ENCODE data around the gene RAD51B. TPM values are rescaled to one million over a fixed set of nuclear protein-coding genes. Genes with fewer than 3 reads are reported as not detected.

Gene RAD51B
- total RNA-seq, 2 donors from 2014 or later, result 37.0 to 49.7 TPM

DNA sequence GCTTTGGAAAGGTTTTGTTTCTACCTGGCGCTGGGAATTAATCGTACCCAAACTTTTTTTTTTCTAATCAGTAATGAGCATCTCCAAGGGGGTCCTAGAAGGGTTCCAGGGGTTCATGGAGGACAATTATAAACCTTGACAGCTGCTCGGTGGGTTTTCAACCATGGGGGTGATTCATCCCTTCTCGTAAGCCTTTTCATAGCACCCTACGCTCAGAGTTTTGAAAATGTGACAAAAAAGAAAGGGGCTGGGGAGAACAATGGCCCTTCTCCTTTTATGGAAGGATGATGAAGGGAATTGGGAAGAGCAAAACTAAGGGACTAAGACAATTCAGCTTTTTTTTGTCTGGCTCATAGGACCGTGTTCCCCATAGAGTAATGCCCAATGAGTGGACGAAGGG lies 776.6 kb downstream of the RAD51B start:
- ATAC-seq (replicated peaks), result no peak

DNA sequence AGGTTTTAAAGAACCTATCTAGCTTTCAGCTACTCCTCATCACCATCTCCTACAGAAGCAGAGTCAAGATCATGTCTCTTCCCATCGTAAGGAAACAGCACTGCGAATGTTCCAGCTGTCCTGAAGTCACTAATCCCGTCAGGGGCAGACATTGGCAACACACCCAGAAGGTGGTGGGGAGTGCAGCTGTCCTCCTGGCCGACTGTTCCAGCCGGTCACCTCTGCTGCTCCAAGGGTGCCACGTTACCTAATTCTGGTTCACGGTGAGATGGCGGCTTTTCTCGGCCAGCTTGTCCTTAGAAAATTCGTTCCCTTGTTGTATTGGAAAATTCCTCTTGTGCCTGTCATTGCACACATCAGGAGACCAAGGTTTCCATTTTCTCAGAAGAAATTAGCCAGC lies 777.1 kb downstream of the RAD51B start:
- H3K4me3 Mint-ChIP-seq, result no peak overlapping the region
- H3K9me3 Mint-ChIP-seq, result no peaks in the 10 kb centered on the region
- no peaks in the 10 kb centered on the region for H3K27me3 Mint-ChIP-seq
- no peak for ATAC-seq (replicated peaks)
- peaks cover 5% of the 10 kb centered on the region for H3K4me1 Mint-ChIP-seq
- no peak overlapping the region for H3K27ac Mint-ChIP-seq
- H3K36me3 Mint-ChIP-seq (ENCODE audit: low read depth), result no peaks in the 10 kb centered on the region

More for the DNA sequence above, 776.6 kb downstream of the RAD51B start:
- Mint-ChIP-seq H3K9me3 (no peaks in the 10 kb centered on the region), H3K27ac (no peak overlapping the region), H3K4me1 (peaks cover 5% of the 10 kb centered on the region), H3K36me3 (ENCODE audit: low read depth) (no peaks in the 10 kb centered on the region), H3K4me3 (no peak overlapping the region), H3K27me3 (no peaks in the 10 kb centered on the region)

DNA sequence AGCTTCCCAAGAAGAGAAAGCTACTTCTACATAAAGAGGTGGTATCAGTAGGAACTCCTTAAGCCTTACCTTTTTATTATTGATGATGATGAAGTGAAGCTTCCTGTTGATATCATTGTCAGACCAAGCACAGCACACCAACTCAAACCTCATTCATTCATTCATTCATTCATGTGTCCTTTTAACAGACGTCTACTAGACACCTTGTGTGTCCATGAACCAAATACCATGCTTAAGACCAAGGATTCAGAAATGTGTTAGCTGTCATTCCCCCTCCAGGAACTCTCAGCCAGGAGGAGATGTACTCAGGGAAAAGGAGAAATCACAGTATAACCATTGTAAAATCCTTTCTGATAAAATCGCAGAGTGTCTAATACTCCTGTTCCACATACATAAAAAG lies 778.5 kb downstream of the RAD51B start:
- Mint-ChIP-seq H3K9me3 (no peaks in the 10 kb centered on the region), H3K27ac (peak overlapping the region; percentile 75), H3K27me3 (no peaks in the 10 kb centered on the region), H3K36me3 (ENCODE audit: low read depth) (no peaks in the 10 kb centered on the region), H3K4me1 (peaks cover 5% of the 10 kb centered on the region), H3K4me3 (no peak overlapping the region)
- no peak for ATAC-seq (replicated peaks)

DNA sequence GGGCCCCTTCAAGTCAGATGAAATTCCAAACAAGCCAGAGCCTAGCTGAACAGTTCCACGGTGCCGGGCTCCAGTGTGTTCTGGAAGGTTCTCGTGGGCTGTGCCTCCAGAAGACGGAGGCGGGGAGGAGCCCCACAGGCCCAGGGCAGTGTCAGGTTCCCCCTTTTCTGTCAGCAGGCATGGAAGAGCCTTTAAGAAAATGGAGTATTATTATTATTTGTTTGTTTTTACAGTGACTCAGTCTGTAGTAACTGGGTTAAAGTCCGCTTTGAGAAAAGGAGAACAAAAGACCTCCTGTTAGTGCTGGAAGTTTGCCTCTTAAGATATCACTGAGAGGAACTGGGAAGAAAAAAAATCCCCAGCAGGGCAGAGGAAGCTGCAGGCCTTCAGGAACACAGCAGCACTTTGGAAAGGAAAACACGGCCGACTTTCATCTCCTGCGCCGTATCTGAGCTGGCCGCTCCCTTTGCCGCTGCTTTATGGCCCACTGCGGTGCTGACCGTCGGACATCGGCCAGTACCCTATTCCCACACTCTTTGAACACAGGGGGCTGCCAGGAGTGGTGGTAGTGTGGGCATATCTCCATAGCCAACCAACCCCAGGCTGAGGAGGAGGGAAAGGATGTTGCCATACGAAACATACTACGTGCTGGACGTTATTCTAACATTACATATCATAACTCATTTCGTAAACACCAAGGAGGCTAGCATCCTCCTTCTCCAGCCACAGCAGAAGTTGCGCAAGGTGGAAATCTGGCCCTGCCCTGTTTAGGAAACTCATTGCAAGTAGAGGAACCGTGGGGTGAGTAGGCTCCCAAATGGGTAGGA lies 779.3 kb downstream of the RAD51B start:
- Mint-ChIP-seq H3K27ac (peak overlapping the region; percentile 75), H3K27me3 (no peaks in the 10 kb centered on the region), H3K36me3 (ENCODE audit: low read depth) (no peaks in the 10 kb centered on the region), H3K4me3 (no peak overlapping the region), H3K9me3 (no peaks in the 10 kb centered on the region), H3K4me1 (peaks cover 5% of the 10 kb centered on the region)
- no peak for ATAC-seq (replicated peaks)

DNA sequence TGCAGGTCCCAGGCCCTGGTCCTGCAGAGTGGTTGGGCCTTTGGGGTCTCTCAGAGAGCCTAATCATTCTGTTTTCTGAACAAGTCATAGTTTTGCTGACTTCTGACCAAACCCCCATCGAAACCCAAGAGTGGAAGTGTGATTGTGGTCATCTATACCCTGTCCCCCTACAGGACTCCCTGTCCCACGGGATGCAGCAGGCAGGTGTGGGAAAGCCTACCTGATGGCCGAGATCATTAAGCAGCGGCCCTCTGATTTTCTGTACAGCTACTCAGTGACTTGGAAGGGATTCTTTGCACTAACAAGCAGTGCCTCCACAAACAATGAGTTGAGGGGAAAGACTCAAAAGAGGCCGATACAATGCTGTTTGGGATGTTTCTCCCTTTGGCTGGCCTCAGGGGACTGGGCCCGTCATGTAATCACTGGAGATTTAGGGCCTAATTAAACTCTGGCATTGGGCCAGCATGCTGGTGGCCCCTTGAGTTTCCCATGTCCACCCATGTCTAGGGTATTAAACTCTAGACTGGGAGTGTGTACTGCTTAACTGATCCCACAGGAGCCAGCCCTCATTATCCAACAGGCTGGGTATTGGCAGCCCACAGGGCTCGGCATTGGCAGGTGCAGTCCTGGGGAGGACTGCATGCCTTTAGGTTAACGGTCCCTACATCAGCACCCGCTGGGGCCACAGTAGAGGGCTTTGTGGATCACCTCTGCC lies 780.5 kb downstream of the RAD51B start:
- H3K9me3 Mint-ChIP-seq, result no peaks in the 10 kb centered on the region
- H3K4me1 Mint-ChIP-seq, result no peaks in the 10 kb centered on the region
- no peak for ATAC-seq (replicated peaks)
- H3K27ac Mint-ChIP-seq, result no peak overlapping the region
- no peak overlapping the region for H3K4me3 Mint-ChIP-seq
- H3K27me3 Mint-ChIP-seq, result no peaks in the 10 kb centered on the region
- no peaks in the 10 kb centered on the region for H3K36me3 Mint-ChIP-seq (ENCODE audit: low read depth)

DNA sequence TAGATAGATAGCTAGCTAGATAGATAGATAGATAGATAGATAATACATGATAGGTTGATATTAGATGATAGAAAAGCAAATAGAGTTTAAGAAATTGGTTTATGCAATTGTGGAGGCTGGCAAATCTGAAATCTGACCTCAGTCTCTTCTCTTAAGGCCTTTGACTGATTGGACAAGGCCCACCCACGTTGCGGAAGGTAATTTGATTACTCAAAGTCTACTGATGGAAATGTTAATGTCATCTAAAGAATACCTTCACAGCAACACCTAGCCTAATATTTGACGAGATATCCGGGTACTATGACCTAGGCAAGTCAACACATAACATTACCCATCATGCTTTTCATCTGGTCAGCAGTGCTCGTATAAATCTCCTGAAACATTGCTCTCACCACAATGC lies 782.9 kb downstream of the RAD51B start:
- no peaks in the 10 kb centered on the region for H3K36me3 Mint-ChIP-seq (ENCODE audit: low read depth)
- H3K4me3 Mint-ChIP-seq, result no peak overlapping the region
- H3K27me3 Mint-ChIP-seq, result no peaks in the 10 kb centered on the region
- peaks cover under 1% of the 10 kb centered on the region for H3K4me1 Mint-ChIP-seq
- no peaks in the 10 kb centered on the region for H3K9me3 Mint-ChIP-seq
- ATAC-seq (replicated peaks), result no peak
- H3K27ac Mint-ChIP-seq, result no peak overlapping the region

DNA sequence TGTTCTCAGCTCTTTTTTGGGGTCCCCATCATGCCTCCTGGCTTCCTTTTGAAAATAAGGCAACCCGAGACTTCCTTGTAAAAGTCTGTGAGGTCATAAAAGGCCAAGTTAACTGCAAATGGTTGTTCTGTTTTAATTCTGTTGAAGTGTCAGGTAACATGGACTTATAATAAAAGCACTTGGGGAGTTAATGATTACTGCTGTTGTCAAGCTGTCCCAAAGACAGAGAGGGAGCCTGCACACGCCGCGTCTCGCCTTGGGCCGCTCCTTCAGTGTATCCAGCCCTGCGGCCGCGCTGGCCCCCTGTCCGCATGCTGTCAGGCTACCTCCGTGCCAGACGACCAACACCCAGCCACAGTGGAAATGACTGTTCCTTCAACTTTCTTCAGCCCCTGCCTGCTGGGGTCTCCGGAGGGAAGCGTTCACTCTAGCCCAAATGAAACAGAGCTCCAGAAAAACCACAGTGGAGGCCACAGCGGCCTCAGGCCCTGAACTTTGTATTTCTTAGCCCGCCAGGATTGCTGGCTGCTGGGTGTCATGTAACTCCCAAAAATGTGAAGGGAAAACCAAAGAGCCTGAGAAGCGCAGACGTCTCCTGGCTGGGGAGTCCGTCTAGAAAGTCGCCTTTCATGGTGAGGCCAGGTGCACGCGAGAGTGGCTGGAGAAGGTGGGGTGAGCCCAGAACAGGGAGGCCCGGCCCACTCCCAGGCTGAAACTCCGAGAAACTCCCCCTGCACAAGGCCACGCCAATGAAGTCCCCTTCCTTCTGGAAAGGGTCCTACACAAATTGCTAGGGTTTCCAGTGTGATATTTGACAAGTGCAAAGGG lies 784.2 kb downstream of the RAD51B start:
- no peaks in the 10 kb centered on the region for H3K36me3 Mint-ChIP-seq (ENCODE audit: low read depth)
- peaks cover 6% of the 10 kb centered on the region for H3K4me1 Mint-ChIP-seq
- H3K27ac Mint-ChIP-seq, result no peak overlapping the region
- H3K4me3 Mint-ChIP-seq, result no peak overlapping the region
- H3K9me3 Mint-ChIP-seq, result no peaks in the 10 kb centered on the region
- ATAC-seq (replicated peaks), result no peak
- no peaks in the 10 kb centered on the region for H3K27me3 Mint-ChIP-seq

DNA sequence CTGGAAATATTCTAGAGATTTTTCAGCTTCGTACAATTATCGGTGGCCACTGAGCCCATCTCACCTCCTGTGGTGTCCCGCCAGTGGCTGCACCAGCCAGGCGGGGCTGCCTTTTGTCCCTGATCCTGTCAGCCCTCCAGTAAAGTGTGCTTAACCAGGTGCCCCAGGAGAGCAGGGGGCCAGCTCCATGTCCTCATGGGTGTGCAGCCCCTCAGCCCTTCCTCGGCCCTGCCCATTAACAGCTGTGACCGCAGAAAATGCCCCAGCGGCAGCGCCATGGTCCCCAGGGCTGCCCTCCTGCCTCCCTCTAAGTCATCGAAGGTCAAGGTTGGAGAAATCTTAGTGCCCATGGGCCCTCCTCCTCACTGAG lies 784.8 kb downstream of the RAD51B start:
- Mint-ChIP-seq H3K9me3 (no peaks in the 10 kb centered on the region), H3K27me3 (no peaks in the 10 kb centered on the region), H3K27ac (no peak overlapping the region), H3K4me3 (no peak overlapping the region), H3K4me1 (peaks cover 6% of the 10 kb centered on the region), H3K36me3 (ENCODE audit: low read depth) (no peaks in the 10 kb centered on the region)
- no peak for ATAC-seq (replicated peaks)

DNA sequence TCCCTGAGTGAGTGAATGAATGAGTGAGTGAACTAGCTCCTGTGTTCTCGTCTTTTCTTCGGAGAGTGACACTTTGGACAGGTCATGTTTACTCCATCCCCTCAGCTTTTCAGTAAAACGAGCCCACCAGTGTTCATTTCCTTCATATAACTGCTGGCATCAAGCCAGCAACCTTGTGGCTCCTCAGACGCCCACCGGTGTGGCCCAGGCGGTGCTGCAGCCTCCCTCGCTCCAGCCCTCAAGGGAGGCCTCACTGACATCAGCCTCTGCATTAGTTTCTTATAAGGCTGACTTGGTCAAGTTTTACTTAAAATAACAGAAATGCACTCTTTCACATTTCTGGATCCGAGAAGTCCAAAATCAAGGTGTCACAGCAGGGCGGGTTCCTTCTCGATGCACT lies 785.2 kb downstream of the RAD51B start:
- H3K36me3 Mint-ChIP-seq (ENCODE audit: low read depth), result no peaks in the 10 kb centered on the region
- peaks cover 6% of the 10 kb centered on the region for H3K4me1 Mint-ChIP-seq
- H3K27me3 Mint-ChIP-seq, result no peaks in the 10 kb centered on the region
- H3K27ac Mint-ChIP-seq, result no peak overlapping the region
- H3K4me3 Mint-ChIP-seq, result no peak overlapping the region
- ATAC-seq (replicated peaks), result no peak
- no peaks in the 10 kb centered on the region for H3K9me3 Mint-ChIP-seq

DNA sequence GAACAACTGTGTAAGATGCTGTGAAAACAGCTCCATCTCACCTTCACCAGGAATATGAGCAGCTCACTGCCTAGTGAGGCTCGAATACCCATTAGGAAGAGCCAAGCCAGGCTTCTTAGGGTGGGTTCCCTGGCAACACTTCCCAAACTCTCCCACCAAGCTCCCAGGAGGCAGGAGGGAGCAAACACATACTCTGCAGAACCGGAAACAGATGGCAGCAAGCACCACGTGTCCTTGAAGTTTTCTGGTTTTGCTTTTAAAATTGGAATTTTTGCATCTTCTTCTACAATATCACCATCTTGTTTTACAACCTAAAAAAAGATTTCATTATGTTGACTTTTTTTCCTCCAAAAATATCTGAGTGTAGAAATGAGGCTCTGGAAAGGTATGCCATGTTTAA lies 786.6 kb downstream of the RAD51B start:
- Mint-ChIP-seq H3K27me3 (no peaks in the 10 kb centered on the region), H3K36me3 (ENCODE audit: low read depth) (no peaks in the 10 kb centered on the region), H3K9me3 (no peaks in the 10 kb centered on the region), H3K27ac (no peak overlapping the region), H3K4me1 (peaks cover 6% of the 10 kb centered on the region), H3K4me3 (no peak overlapping the region)
- no peak for ATAC-seq (replicated peaks)

DNA sequence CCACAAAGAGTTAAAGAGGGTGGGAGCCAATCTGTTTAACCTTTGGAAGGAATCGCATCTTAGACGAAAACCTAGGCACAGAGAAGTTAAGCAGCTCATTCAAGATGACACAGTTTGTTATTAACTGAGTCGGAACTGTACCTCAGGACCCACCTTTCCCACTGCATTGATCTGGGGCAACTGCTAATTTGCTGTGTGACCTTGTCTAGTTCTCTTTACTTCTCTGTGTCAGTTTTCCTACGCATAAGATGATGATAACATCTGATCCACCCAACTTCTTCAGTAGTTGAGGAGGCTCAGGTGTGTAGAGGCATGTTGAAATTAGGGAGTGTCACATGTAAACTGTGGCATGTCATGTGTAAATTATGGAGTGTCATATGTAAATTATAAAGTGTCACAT lies 787.1 kb downstream of the RAD51B start:
- H3K36me3 Mint-ChIP-seq (ENCODE audit: low read depth), result no peaks in the 10 kb centered on the region
- ATAC-seq (replicated peaks), result no peak
- H3K27me3 Mint-ChIP-seq, result no peaks in the 10 kb centered on the region
- H3K4me3 Mint-ChIP-seq, result no peak overlapping the region
- peaks cover 6% of the 10 kb centered on the region for H3K4me1 Mint-ChIP-seq
- peak overlapping the region; percentile 70 for H3K27ac Mint-ChIP-seq
- no peaks in the 10 kb centered on the region for H3K9me3 Mint-ChIP-seq

DNA sequence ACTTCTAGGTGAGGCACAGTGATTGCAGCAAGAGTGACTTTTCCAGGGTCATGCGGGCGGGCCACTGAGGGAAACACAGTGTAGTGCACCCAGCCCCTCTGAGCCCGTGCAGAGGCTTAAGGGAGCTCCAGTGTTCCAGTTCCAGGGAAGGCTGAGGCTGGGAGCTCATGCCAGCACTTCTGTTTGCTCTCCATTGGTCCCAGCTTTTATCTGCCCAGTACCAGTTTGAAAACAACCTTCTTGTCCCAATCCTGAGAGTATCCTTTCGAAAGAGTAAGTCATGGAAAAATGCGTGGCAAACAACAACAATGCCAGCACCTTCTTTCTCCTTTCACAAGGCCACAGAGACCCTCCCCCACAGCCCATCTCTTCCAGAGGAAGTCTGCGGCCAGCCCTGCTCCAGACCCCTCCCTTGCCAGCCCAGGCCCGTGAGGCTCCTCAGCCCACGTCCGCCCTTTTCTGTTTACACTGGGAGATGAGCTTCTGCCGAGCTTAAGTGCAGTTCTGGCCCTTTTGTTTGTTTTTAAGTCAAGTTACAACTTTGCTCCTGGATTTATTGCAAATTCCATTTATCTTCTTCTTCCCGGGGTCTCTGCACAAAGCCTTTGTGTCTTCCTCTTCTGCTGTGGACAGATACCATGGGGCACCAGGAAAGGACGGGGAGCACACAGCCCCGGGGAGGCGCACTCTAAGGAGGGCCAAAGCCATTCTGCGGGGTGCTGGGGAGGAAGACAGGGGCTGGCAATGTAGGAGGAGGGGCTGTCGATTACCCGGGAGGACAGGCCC lies 787.7 kb downstream of the RAD51B start:
- H3K9me3 Mint-ChIP-seq, result no peaks in the 10 kb centered on the region

DNA sequence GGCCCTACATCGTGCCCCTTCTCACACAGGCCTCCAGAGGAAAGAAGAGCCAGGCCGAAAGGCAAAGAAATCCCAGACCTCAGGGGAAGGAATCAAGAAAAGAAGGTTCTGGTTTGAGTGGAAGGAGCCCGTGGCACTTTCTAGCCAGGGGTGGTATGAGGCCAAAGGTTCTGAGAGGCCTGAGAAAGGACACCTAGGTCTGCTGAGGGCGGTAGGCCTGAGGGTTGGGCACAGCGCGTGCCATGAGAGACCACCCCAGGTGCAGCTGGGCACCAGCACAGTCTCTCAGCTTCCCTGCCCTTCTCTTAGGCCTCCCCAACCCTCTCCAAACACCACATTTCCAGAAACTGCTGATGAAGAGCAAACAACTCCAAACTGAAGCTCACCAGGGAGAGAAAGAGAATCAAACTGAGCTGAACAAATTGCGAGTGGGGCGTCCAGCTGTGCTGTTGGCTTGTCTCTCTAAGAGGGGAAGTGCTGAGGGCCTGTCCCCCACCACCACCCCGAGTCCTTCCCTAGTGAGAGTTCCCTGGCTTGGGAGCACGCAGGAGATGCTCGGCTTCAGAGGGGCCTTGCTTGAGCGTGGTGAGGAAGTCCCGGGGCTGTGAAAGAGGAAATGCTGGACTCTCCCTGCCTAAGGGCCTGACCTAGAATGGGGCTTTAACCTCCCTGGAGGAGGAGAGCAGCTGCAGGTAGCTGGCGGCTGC lies 788.4 kb downstream of the RAD51B start:
- no peaks in the 10 kb centered on the region for H3K9me3 Mint-ChIP-seq
- ATAC-seq (replicated peaks), result no peak
- no peak overlapping the region for H3K4me3 Mint-ChIP-seq
- peak overlapping the region; percentile 70 for H3K27ac Mint-ChIP-seq
- no peaks in the 10 kb centered on the region for H3K36me3 Mint-ChIP-seq (ENCODE audit: low read depth)
- no peaks in the 10 kb centered on the region for H3K27me3 Mint-ChIP-seq
- H3K4me1 Mint-ChIP-seq, result peaks cover 6% of the 10 kb centered on the region

More for the DNA sequence above, 787.7 kb downstream of the RAD51B start:
- Mint-ChIP-seq H3K36me3 (ENCODE audit: low read depth) (no peaks in the 10 kb centered on the region), H3K27ac (peak overlapping the region; percentile 70), H3K27me3 (no peaks in the 10 kb centered on the region), H3K4me1 (peaks cover 6% of the 10 kb centered on the region), H3K4me3 (no peak overlapping the region)
- no peak for ATAC-seq (replicated peaks)

Measured in activated T-helper 17 cell treated with anti-CD3 and anti-CD28 coated beads, Interleukin-2, amount 50 U/mL, for 72 hours (primary cell).